Endothelial cell of umbilical vein (primary cell): ENCODE data around the gene LRRC7. TPM values are rescaled to one million over a fixed set of nuclear protein-coding genes. Genes with fewer than 3 reads are reported as not detected.

Source experiments
- BruUV-seq: library from RNA; stranded (reverse); fragments of 400-500 nt; replicated peaks from 2 replicates; lab custom pipeline; 2021; lab: Mats Ljungman, UMichigan
- CTCF ChIA-PET: fragments of 300-600, 350-600 bp; sonication (Branson Sonifier 250); formaldehyde crosslinking; loops from one replicate; lab custom pipeline; 2021; ENCODE audit warnings: antibody characterized with exemption, inconsistent platforms; lab: Charles Lee
- POLR2A ChIA-PET: fragments of 300-600, 350-600 bp; sonication (Branson Sonifier 250); formaldehyde crosslinking; loops from one replicate; lab custom pipeline; 2021; ENCODE audit warnings: antibody characterized with exemption, inconsistent platforms; lab: Charles Lee
- DNase-seq: peaks from one replicate; pipeline ENCODE4 v3.0.0-alpha.2; 2011; ENCODE audit warnings: low read depth, low spot score
- FAIRE-seq: peaks from 2 replicates; lab custom pipeline; 2011; peaks lifted over from hg19 to GRCh38; lab: Jason Lieb, UNC
- H2AFZ ChIP-seq: 2 replicates; pipeline ENCODE4 v1.6.0; 2012; ENCODE audit warnings: low read depth, low read length, control low read depth, inconsistent platforms
- H3K27ac ChIP-seq: 2 replicates; pipeline ENCODE4 v1.5.1; 2011; ENCODE audit warnings: low read depth, mild to moderate bottlenecking, control low read depth, low read length, moderate library complexity; ENCODE audit not compliant: insufficient read depth
- H3K27me3 ChIP-seq, 2 experiments: 2 replicates each; pipeline versions ENCODE4 v1.6.0 to v1.6.1; 2011; ENCODE audit warnings: low read length in 2 of 2, mixed read lengths in 1 of 2; ENCODE audit not compliant: control insufficient read depth in 2 of 2, insufficient read depth in 2 of 2
- H3K36me3 ChIP-seq, 2 experiments: 2 replicates in 1 of 2; 3 replicates in 1 of 2; pipeline ENCODE4 v1.5.1; 2011; ENCODE audit warnings: low read length in 2 of 2, mild to moderate bottlenecking in 1 of 2, moderate library complexity in 1 of 2; ENCODE audit not compliant: control insufficient read depth in 2 of 2, insufficient read depth in 2 of 2; ENCODE audit errors: extremely low read depth in 1 of 2
- H3K4me1 ChIP-seq: 3 replicates; pipeline ENCODE4 v1.5.1; 2011; ENCODE audit warnings: mild to moderate bottlenecking, low read length; ENCODE audit not compliant: control insufficient read depth, insufficient read depth; ENCODE audit errors: extremely low read depth
- H3K4me2 ChIP-seq: 2 replicates; pipeline ENCODE4 v1.6.1; 2011; ENCODE audit warnings: low read length, control low read depth, mixed read lengths; ENCODE audit not compliant: insufficient read depth
- H3K4me3 ChIP-seq, 3 experiments: fragments of 200-600 bp in 1 of 3; sonication (generic), shearing (Covaris generic) in 1 of 3; replicated peaks in 1 of 3; 2 replicates each; pipeline ENCODE4 v1.5.1; 2011 to 2016; ENCODE audit warnings: control low read depth in 3 of 3, low read length in 3 of 3, mild to moderate bottlenecking in 2 of 3, inconsistent platforms in 1 of 3, low read depth in 1 of 3, moderate library complexity in 1 of 3; ENCODE audit not compliant: insufficient read depth in 1 of 3
- H3K79me2 ChIP-seq: 2 replicates; pipeline ENCODE4 v1.6.0; 2012; ENCODE audit warnings: low read length, inconsistent platforms; ENCODE audit not compliant: control insufficient read depth, insufficient read depth
- H3K9ac ChIP-seq: replicated peaks from 2 replicates; pipeline ENCODE3; 2011; ENCODE audit warnings: low read length, control low read depth; ENCODE audit not compliant: insufficient read depth; ENCODE audit errors: extremely low read depth
- H3K9me1 ChIP-seq: replicated peaks from 3 replicates; pipeline ENCODE4 v1.6.0; 2011; ENCODE audit warnings: mild to moderate bottlenecking, low read length; ENCODE audit not compliant: control insufficient read depth, insufficient read depth; ENCODE audit errors: extremely low read depth
- H3K9me3 ChIP-seq: replicated peaks from 2 replicates; pipeline ENCODE4 v1.5.1; 2012; ENCODE audit warnings: low read length, inconsistent platforms; ENCODE audit not compliant: control insufficient read depth, insufficient read depth
- H4K20me1 ChIP-seq: replicated peaks from 2 replicates; pipeline ENCODE3; 2011; ENCODE audit warnings: mild to moderate bottlenecking, low read length; ENCODE audit not compliant: control insufficient read depth, insufficient read depth; ENCODE audit errors: extremely low read depth
- CTCF ChIP-seq, 2 donors: IDR thresholded peaks; 1 replicate in 1 of 2; 2 replicates in 1 of 2; pipeline ENCODE4 v1.5.1; 2011; ENCODE audit warnings: low read length in 2 of 2, mild to moderate bottlenecking in 2 of 2, moderate library complexity in 2 of 2, control low read depth in 1 of 2, inconsistent platforms in 1 of 2, low read depth in 1 of 2; ENCODE audit not compliant: insufficient read depth in 1 of 2; ENCODE audit errors: extremely low read depth in 1 of 2
- EZH2 ChIP-seq: IDR thresholded peaks from 2 replicates; pipeline ENCODE4 v1.6.1; 2012; ENCODE audit warnings: borderline replicate concordance, low read depth, mild to moderate bottlenecking, moderate library complexity, low read length, inconsistent platforms; ENCODE audit not compliant: severe bottlenecking
- FOS ChIP-seq: IDR thresholded peaks from 2 replicates; pipeline ENCODE4 v1.6.1; 2011; ENCODE audit warnings: mild to moderate bottlenecking, low read length, moderate library complexity, borderline replicate concordance; ENCODE audit not compliant: insufficient read depth
- GATA2 ChIP-seq: IDR thresholded peaks from 2 replicates; pipeline ENCODE4 v1.7.0; 2011; ENCODE audit warnings: low read depth, mild to moderate bottlenecking, moderate library complexity, mixed read lengths, low read length; ENCODE audit not compliant: insufficient read length, insufficient read depth
- JUN ChIP-seq: IDR thresholded peaks from 2 replicates; pipeline ENCODE4 v1.6.1; 2011; ENCODE audit warnings: borderline replicate concordance, low read depth; ENCODE audit not compliant: insufficient read length, insufficient read depth
- MAX ChIP-seq: IDR thresholded peaks from 2 replicates; pipeline ENCODE4 v1.6.1; 2011; ENCODE audit not compliant: insufficient read depth, insufficient read length
- MYC ChIP-seq: IDR thresholded peaks from one replicate; pipeline ENCODE4 v1.6.1; 2011; ENCODE audit warnings: mild to moderate bottlenecking, low read depth, low read length
- POLR2A ChIP-seq: IDR thresholded peaks from 2 replicates; pipeline ENCODE4 v1.6.1; 2012; ENCODE audit warnings: low read depth, mild to moderate bottlenecking, control low read depth, low read length
- POLR2AphosphoS5 ChIP-seq: IDR thresholded peaks from 2 replicates; pipeline ENCODE4 v1.6.1; 2012; ENCODE audit warnings: low read depth, mild to moderate bottlenecking, control low read depth, low read length, moderate library complexity; ENCODE audit not compliant: insufficient read depth
- dilution Hi-C: fragments of 300-500 bp; cut with MboI; formaldehyde crosslinking; loops from one replicate; pipeline ENCODE4 v1.15.0; 2019; ENCODE audit warnings: low sequenced_read_pairs; ENCODE audit not compliant: extremely low pct_ligation_motif_present
- intact Hi-C: fragments of 100-400 bp; cut with micrococcal nuclease; formaldehyde crosslinking; loops from one replicate; pipeline ENCODE4 v1.10.0; 2022
- polyA plus RNA-seq, 4 experiments: library from polyadenylated mRNA; depleted of rRNA in 3 of 4; stranded (reverse) in 3 of 4; unstranded in 1 of 4; fragments of >200 nt; gene quantifications; 2 replicates each; pipeline versions ENCODE4 v1.2.1 to v1.2.3, GENCODE V29; 2011 to 2012; ENCODE audit warnings: missing spikeins in 1 of 4
- total RNA-seq: library from RNA; stranded (reverse); gene quantifications from 2 replicates; pipeline ENCODE4 v1.2.3, GENCODE V29; 2021

LRRC7 gene
- total and polyA plus RNA-seq, 2 donors (not counting 3 experiments of a cell fraction or from before 2014, with no cell fraction given): 0.11 to 0.58 TPM

GRCh38 chr1:70092526-70092925 lies 524.8 kb downstream of the LRRC7 start:
- dilution Hi-C loops: no loop called here

More at GRCh38 chr1:70092526-70092925, 524.8 kb downstream of the LRRC7 start:
- no peaks in the 10 kb centered on the region for H4K20me1 ChIP-seq
- ChIA-PET POLR2A (no interaction called here), CTCF (no interaction called here)
- H3K36me3 ChIP-seq: no peaks in the 10 kb centered on the region
- H3K9me1 ChIP-seq: no peaks in the 10 kb centered on the region
- no TSS peak for BruUV-seq
- TF ChIP-seq MYC: no peak
- no peak for TF ChIP-seq CTCF (IDR thresholded peaks at IDR 0.05; ENCODE audit: extremely low read depth in 1 of 2, insufficient read depth in 1 of 2, low read depth in 1 of 2, low read length in 2 of 2)
- no peak for TF ChIP-seq FOS
- TF ChIP-seq GATA2: no peak
- no peak for TF ChIP-seq MAX
- TF ChIP-seq JUN: no peak
- no peak for TF ChIP-seq EZH2
- TF ChIP-seq POLR2A: no peak
- no peak for TF ChIP-seq POLR2AphosphoS5
- no peaks in the 10 kb centered on the region for H3K4me1 ChIP-seq
- H3K27me3 ChIP-seq: no peaks in the 10 kb centered on the region
- FAIRE-seq (no peak), DNase-seq (no peak)
- H3K79me2 ChIP-seq: no peaks in the 10 kb centered on the region
- H3K9ac ChIP-seq: no peak overlapping the region
- no peak overlapping the region for H3K4me3 ChIP-seq
- H3K27ac ChIP-seq: no peak overlapping the region
- H2AFZ ChIP-seq: no peak overlapping the region
- no peak overlapping the region for H3K4me2 ChIP-seq
- intact Hi-C loops: no loop called here
- H3K9me3 ChIP-seq: no peaks in the 10 kb centered on the region
